PC-3 (cell line): ENCODE data around the gene PREX1. TPM values are rescaled to one million over a fixed set of nuclear protein-coding genes. Genes with fewer than 3 reads are reported as not detected.

ENCODE experiments used
- ATAC-seq: fragments of 200-7000 bp; cut with Tn5 transposase; 2 replicates; pipeline ENCODE4 v1.9.1; 2020; ENCODE audit warnings: mild to moderate bottlenecking, moderate library complexity
- BruUV-seq: library from RNA; stranded (reverse); fragments of 400-500 nt; replicated peaks from 2 replicates; lab custom pipeline; 2021; lab: Mats Ljungman, UMichigan
- CTCF ChIA-PET: fragments of 300-600 bp; sonication (Branson Sonifier 250); formaldehyde crosslinking; loops from one replicate; lab custom pipeline; 2022; ENCODE audit warnings: antibody characterized with exemption; lab: Charles Lee
- POLR2A ChIA-PET: fragments of 300-600 bp; sonication (Branson Sonifier 250); formaldehyde crosslinking; loops from one replicate; lab custom pipeline; 2022; ENCODE audit warnings: antibody characterized with exemption; ENCODE audit not compliant: unreplicated experiment; lab: Charles Lee
- DNase-seq: peaks from one replicate; pipeline ENCODE4 v3.0.0-alpha.2; 2015
- H2AFZ ChIP-seq: fragments of 300-600 bp; sonication (generic); 2 replicates; pipeline ENCODE4 v1.6.0; 2016; ENCODE audit warnings: antibody characterized with exemption, low read length
- H3F3A ChIP-seq: fragments of 300-600 bp; sonication (generic); one replicate; pipeline ENCODE4 v1.6.0; 2017; ENCODE audit warnings: antibody characterized with exemption, low read length, control low read depth, mild to moderate bottlenecking; ENCODE audit not compliant: unreplicated experiment
- H3K27ac ChIP-seq: fragments of 300-600 bp; sonication (generic); 2 replicates; pipeline ENCODE4 v1.5.1; 2016; ENCODE audit warnings: mild to moderate bottlenecking, low read length
- H3K27me3 ChIP-seq: fragments of 300-600 bp; sonication (generic); 2 replicates; pipeline ENCODE4 v1.6.1; 2016; ENCODE audit warnings: low read length, mixed read lengths
- H3K36me3 ChIP-seq: fragments of 300-600 bp; sonication (generic); 2 replicates; pipeline ENCODE4 v1.6.1; 2016; ENCODE audit warnings: low read depth, mixed run types, low read length, mixed read lengths
- H3K4me1 ChIP-seq: fragments of 300-600 bp; sonication (generic); 2 replicates; pipeline ENCODE4 v1.5.1; 2016; ENCODE audit warnings: low read length; ENCODE audit not compliant: insufficient read depth
- H3K4me2 ChIP-seq: fragments of 300-600 bp; sonication (generic); 2 replicates; pipeline ENCODE4 v1.6.0; 2016; ENCODE audit warnings: low read length
- H3K4me3 ChIP-seq: fragments of 300-600 bp; sonication (generic); 2 replicates; pipeline ENCODE4 v1.5.1; 2016; ENCODE audit warnings: mild to moderate bottlenecking, low read length, mixed read lengths
- H3K79me2 ChIP-seq: fragments of 300-600 bp; sonication (generic); 2 replicates; pipeline ENCODE4 v1.6.1; 2017; ENCODE audit warnings: low read length, mixed read lengths
- H3K9ac ChIP-seq: fragments of 300-600 bp; sonication (generic); 2 replicates; pipeline ENCODE4 v1.6.0; 2016; ENCODE audit warnings: mild to moderate bottlenecking, low read length
- H3K9me2 ChIP-seq: fragments of 300-600 bp; sonication (generic); replicated peaks from 2 replicates; pipeline ENCODE4 v1.6.1; 2016; ENCODE audit warnings: mixed run types, low read length, mixed read lengths
- H3K9me3 ChIP-seq: fragments of 300-600 bp; sonication (generic); 2 replicates; pipeline ENCODE4 v1.6.1; 2016; ENCODE audit warnings: low read length, mixed read lengths
- H4K20me1 ChIP-seq: fragments of 300-600 bp; sonication (generic); 2 replicates; pipeline ENCODE4 v1.6.1; 2016; ENCODE audit warnings: low read length, mixed read lengths
- EZH2 ChIP-seq: fragments of 300-600 bp; sonication (generic); IDR thresholded peaks from one replicate; pipeline ENCODE4 v1.6.1; 2017; ENCODE audit warnings: antibody characterized with exemption, mild to moderate bottlenecking, low read length; ENCODE audit not compliant: unreplicated experiment
- EZH2phosphoT487 ChIP-seq: fragments of 300-600 bp; sonication (generic); IDR thresholded peaks from 2 replicates; pipeline ENCODE4 v1.6.1; 2018; ENCODE audit warnings: mild to moderate bottlenecking, antibody characterized with exemption, low read length, borderline replicate concordance
- intact Hi-C: fragments of 100-400 bp; cut with micrococcal nuclease; formaldehyde crosslinking; loops from 2 replicates; pipeline ENCODE4 v1.9.0; 2023
- total RNA-seq: library from RNA; depleted of rRNA; stranded (reverse); fragments of >200 nt; gene quantifications from 2 replicates; pipeline ENCODE4 v1.2.3, GENCODE V29; 2014
- TF ChIP-seq, protein P1 (sequence below): fragments of 300-600 bp; sonication (generic); conservative IDR thresholded peaks from 2 replicates; pipeline ENCODE4 v1.5.1; 2017; ENCODE audit warnings: antibody characterized with exemption, low read depth, mild to moderate bottlenecking, low read length

The PREX1 gene
- total RNA-seq, 1 experiment from 2014 or later, result 22.1 TPM

DNA sequence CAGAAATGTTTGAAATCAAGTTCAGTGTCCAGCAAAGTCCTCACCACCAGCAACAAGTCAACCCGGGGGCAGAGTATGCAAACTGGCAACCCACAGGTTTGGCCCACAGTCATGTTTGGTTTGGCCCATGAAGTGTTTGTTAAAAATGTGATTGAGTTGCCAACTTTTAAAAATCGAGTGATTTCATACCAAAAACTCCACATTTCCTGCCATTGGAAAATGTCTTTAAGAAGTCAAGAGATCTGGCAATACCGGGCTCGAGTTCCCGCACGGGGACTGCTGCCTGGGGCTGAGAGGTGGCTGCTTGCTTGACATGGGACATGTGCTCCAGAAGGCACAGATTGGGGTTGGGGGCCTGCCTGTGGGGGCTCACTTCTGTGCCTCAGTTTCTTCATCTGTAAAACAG, 36.1 kb downstream of the PREX1 start:
- intact Hi-C loops, result loop anchor here (10.0 kb wide), 1 partner anchor 137 kb away; no protein-coding TSS in a partner anchor
- no TSS peak for BruUV-seq
- Histone ChIP-seq H3F3A (no peaks in the 10 kb centered on the region), H3K27ac (no peak overlapping the region), H3K4me3 (no peak overlapping the region), H3K9ac (no peak overlapping the region), H3K79me2 (no peaks in the 10 kb centered on the region), H3K9me2 (no peaks in the 10 kb centered on the region), H4K20me1 (no peaks in the 10 kb centered on the region), H3K27me3 (no peaks in the 10 kb centered on the region), H3K36me3 (no peaks in the 10 kb centered on the region), H3K4me2 (peak overlapping the region; percentile 42), H2AFZ (no peak overlapping the region), H3K4me1 (peaks cover 17% of the 10 kb centered on the region), H3K9me3 (no peaks in the 10 kb centered on the region)
- ATAC-seq, result peak; percentile 71
- ChIA-PET CTCF (interaction anchor here (1.0 kb wide), 1 partner anchor 134 kb away, joined by 11 read pairs; no protein-coding TSS in a partner anchor), POLR2A (interaction anchor here (0.6 kb wide), 1 partner anchor 1277 kb away, joined by 8 read pairs; no protein-coding TSS in a partner anchor)
- peak; percentile 52 for DNase-seq
- TF ChIP-seq, protein P1, sequence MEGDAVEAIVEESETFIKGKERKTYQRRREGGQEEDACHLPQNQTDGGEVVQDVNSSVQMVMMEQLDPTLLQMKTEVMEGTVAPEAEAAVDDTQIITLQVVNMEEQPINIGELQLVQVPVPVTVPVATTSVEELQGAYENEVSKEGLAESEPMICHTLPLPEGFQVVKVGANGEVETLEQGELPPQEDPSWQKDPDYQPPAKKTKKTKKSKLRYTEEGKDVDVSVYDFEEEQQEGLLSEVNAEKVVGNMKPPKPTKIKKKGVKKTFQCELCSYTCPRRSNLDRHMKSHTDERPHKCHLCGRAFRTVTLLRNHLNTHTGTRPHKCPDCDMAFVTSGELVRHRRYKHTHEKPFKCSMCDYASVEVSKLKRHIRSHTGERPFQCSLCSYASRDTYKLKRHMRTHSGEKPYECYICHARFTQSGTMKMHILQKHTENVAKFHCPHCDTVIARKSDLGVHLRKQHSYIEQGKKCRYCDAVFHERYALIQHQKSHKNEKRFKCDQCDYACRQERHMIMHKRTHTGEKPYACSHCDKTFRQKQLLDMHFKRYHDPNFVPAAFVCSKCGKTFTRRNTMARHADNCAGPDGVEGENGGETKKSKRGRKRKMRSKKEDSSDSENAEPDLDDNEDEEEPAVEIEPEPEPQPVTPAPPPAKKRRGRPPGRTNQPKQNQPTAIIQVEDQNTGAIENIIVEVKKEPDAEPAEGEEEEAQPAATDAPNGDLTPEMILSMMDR, result no peak
- TF ChIP-seq EZH2phosphoT487, result no peak
- TF ChIP-seq EZH2, result no peak

DNA sequence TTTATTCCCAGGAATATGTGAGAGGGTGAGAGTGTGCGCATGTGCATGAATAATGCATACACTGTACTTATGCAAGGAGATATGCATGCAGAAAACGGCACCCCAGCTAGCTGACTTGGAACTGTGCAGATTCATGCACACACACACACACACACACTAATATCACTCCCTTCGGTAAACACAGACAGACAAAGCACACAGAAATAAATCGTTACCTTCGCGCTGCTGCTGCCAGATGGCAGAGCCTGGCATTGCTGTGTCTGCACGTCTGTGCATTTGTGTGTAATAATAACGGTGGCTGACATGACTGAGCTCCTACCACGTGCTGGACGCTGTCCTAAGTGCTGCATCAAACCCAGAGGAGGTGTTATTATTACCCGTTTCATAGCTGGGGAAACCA, 36.8 kb downstream of the PREX1 start:
- TF ChIP-seq EZH2 (no peak), EZH2phosphoT487 (no peak)
- TF ChIP-seq, protein P1, result no peak
- intact Hi-C loops, result loop anchor here (10.0 kb wide), 1 partner anchor 136 kb away; no protein-coding TSS in a partner anchor
- no peak overlapping the region for H2AFZ ChIP-seq
- H4K20me1 ChIP-seq, result no peaks in the 10 kb centered on the region
- H3K9ac ChIP-seq, result no peak overlapping the region
- POLR2A ChIA-PET, result interaction anchor here (0.6 kb wide), 1 partner anchor 1276 kb away, joined by 8 read pairs; no protein-coding TSS in a partner anchor
- BruUV-seq, result no TSS peak
- DNase-seq (peak; percentile 53), ATAC-seq (peak; percentile 85)
- no peaks in the 10 kb centered on the region for H3F3A ChIP-seq
- no peaks in the 10 kb centered on the region for H3K79me2 ChIP-seq
- H3K27ac ChIP-seq, result no peak overlapping the region
- peaks cover 17% of the 10 kb centered on the region for H3K4me1 ChIP-seq
- CTCF ChIA-PET, result interaction anchor here (1.0 kb wide), 1 partner anchor 134 kb away, joined by 11 read pairs; no protein-coding TSS in a partner anchor
- H3K4me3 ChIP-seq, result no peak overlapping the region
- H3K4me2 ChIP-seq, result peak overlapping the region; percentile 42
- no peaks in the 10 kb centered on the region for H3K27me3 ChIP-seq
- H3K9me3 ChIP-seq, result no peaks in the 10 kb centered on the region
- H3K36me3 ChIP-seq, result no peaks in the 10 kb centered on the region
- H3K9me2 ChIP-seq, result no peaks in the 10 kb centered on the region

DNA sequence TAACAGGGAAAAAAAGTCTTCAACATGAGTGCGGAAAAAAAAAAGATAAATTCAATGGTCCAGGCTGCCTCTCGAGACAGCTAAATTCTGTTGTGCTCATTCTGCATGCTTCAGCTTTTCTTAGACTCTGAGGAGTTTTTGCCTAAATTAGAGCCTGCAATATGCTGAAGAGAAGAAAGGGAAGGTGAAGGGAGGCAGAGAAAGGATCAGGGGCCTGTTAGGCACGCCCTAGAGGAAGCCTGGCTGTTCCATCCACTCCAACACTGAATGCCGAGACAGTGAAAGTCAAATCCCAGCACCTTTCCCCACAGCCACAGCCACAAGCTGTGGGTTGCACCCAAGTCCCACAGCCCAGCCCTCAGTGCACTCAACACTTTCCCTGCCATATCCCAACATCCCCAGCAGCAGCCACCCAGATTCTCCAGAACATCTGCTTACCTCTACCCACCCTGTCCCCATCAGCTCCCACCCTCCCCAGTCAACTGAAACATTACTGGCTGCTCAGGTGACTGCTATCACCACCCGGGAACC, 37.3 kb downstream of the PREX1 start:
- intact Hi-C loops, result loop anchor here (10.0 kb wide), 1 partner anchor 136 kb away; no protein-coding TSS in a partner anchor
- DNase-seq (no peak), ATAC-seq (no peak)
- no peaks in the 10 kb centered on the region for H3K9me2 ChIP-seq
- no peaks in the 10 kb centered on the region for H3K79me2 ChIP-seq
- H3K9ac ChIP-seq, result no peak overlapping the region
- POLR2A ChIA-PET, result no interaction called here
- H4K20me1 ChIP-seq, result no peaks in the 10 kb centered on the region
- CTCF ChIA-PET, result interaction anchor here (1.0 kb wide), 1 partner anchor 133 kb away, joined by 11 read pairs; no protein-coding TSS in a partner anchor
- no peak overlapping the region for H3K4me3 ChIP-seq
- peaks cover 17% of the 10 kb centered on the region for H3K4me1 ChIP-seq
- H3K27me3 ChIP-seq, result no peaks in the 10 kb centered on the region
- no peaks in the 10 kb centered on the region for H3F3A ChIP-seq
- no peak overlapping the region for H2AFZ ChIP-seq
- BruUV-seq, result no TSS peak
- H3K4me2 ChIP-seq, result 0 out of 2 replicates have a peak overlapping the region, but pooled peaks have one; percentile 42
- TF ChIP-seq, protein P1, result no peak
- TF ChIP-seq EZH2 (no peak), EZH2phosphoT487 (no peak)
- no peaks in the 10 kb centered on the region for H3K36me3 ChIP-seq
- H3K9me3 ChIP-seq, result no peaks in the 10 kb centered on the region
- no peak overlapping the region for H3K27ac ChIP-seq
